IPS DF 6.9 (cell line): ENCODE data around the gene RSBN1L.

Source experiments
- DNase-seq: peaks from one replicate; pipeline ENCODE4 v3.0.0-alpha.2; 2013; ENCODE audit warnings: low read depth, low spot score
- H3K27ac ChIP-seq: one replicate; pipeline ENCODE4 v1.5.1; 2013; ENCODE audit warnings: low read length, control low read depth
- H3K27me3 ChIP-seq: 2 replicates; pipeline ENCODE4 v1.6.1; 2013; ENCODE audit warnings: mild to moderate bottlenecking, low read length; ENCODE audit not compliant: control insufficient read depth, insufficient read depth
- H3K36me3 ChIP-seq: 2 replicates; pipeline ENCODE4 v1.6.1; 2013; ENCODE audit warnings: low read length; ENCODE audit not compliant: control insufficient read depth, insufficient read depth
- H3K4me1 ChIP-seq: 2 replicates; pipeline ENCODE4 v1.6.1; 2013; ENCODE audit warnings: low read length; ENCODE audit not compliant: control insufficient read depth, insufficient read depth
- H3K4me3 ChIP-seq: 2 replicates; pipeline ENCODE4 v1.5.1; 2013; ENCODE audit warnings: mild to moderate bottlenecking, low read length
- H3K9me3 ChIP-seq: 2 replicates; pipeline ENCODE4 v1.6.1; 2013; ENCODE audit warnings: low read length, inconsistent platforms; ENCODE audit not compliant: control insufficient read depth, insufficient read depth
- WGBS: extraction: QIAGEN DNeasy Blood & Tissue Kit; methylation state at CpG from one replicate; pipeline ENCODE4 v1.1.7; 2013; ENCODE audit warnings: mixed read lengths, missing lambda C conversion rate; ENCODE audit not compliant: insufficient read length, insufficient coverage; 5-methylcytosine and 5-hydroxymethylcytosine counted together

The RSBN1L gene

GRCh38 chr7:77800158-77800557, 103.9 kb downstream of the RSBN1L start:
- H3K27ac ChIP-seq = no peak overlapping the region
- H3K4me1 ChIP-seq = no peaks in the 10 kb centered on the region
- no peak for DNase-seq
- WGBS = no CpG with 5 or more reads among the region's 4 CpGs
- H3K9me3 ChIP-seq = no peaks in the 10 kb centered on the region
- no peak overlapping the region for H3K4me3 ChIP-seq
- H3K27me3 ChIP-seq = no peaks in the 10 kb centered on the region
- H3K36me3 ChIP-seq = no peaks in the 10 kb centered on the region; the same call in 1 of the 2 replicates

DNA sequence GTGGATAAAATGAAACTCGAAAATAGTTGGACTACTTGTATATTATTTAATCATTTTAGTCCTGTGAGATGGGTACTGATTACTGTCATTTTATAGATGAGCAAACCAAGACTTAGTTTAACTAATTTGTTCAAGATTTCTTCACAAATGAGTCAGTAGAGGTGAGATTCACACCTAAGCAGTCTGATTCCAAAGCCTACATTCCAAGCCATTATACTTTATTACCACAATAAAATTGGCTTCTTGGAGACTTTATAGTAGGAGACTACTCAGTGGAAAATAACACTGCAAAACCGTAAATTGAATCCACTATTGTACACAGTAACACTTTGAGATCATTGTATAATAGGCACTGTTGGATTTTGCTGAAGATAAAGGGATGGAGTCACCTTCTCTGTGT, 104.5 kb downstream of the RSBN1L start:
- no peaks in the 10 kb centered on the region for H3K4me1 ChIP-seq
- H3K27me3 ChIP-seq = no peaks in the 10 kb centered on the region
- no peak overlapping the region for H3K27ac ChIP-seq
- H3K36me3 ChIP-seq = no peaks in the 10 kb centered on the region
- no peak overlapping the region for H3K4me3 ChIP-seq
- no CpG with 5 or more reads among the region's 2 CpGs for WGBS
- no peak for DNase-seq
- H3K9me3 ChIP-seq = no peaks in the 10 kb centered on the region

DNA sequence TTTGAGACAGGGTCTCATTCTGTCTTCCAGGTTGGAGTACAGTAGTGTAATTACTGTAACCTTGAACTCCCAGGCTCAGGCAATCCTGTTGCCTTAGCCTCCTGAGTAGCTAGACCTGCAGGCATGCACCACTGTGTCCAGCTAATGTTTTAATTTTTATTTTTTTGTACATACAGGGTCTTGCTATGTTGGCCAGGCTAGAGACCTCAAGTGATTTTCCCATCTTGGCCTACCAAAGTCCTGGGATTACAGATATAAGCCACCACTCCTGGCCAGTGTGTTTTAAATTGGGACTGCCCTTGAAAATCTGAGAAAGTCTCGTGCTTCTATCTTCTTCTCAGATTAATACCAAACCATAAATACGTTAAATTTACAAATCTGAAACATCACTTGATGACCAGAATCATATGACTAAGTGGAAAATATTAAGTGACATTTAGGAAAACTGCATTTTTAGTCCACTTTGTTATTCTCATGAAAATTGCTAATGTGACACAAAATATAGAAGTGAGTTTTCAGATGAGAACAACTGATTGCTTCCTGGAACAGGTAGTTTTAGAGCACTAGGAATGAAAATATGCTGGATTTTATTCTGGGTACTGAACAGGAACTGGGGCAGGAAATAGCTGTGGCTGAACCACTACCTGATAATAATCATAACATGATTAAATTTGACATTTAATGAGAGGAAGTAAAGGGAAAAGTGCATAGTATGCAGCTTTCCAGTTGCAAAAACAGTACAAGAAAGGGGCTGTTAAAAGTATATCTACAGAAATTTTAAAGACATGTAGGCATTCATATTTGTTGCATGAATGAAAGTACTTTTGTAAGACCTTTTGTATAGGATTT, 106.5 kb downstream of the RSBN1L start:
- no peaks in the 10 kb centered on the region for H3K27me3 ChIP-seq
- H3K4me1 ChIP-seq = no peaks in the 10 kb centered on the region
- WGBS = 100% methylated on average over 1 of the region's 2 CpGs
- H3K36me3 ChIP-seq = no peaks in the 10 kb centered on the region
- H3K9me3 ChIP-seq = no peaks in the 10 kb centered on the region
- no peak overlapping the region for H3K4me3 ChIP-seq
- DNase-seq = no peak
- no peak overlapping the region for H3K27ac ChIP-seq

DNA sequence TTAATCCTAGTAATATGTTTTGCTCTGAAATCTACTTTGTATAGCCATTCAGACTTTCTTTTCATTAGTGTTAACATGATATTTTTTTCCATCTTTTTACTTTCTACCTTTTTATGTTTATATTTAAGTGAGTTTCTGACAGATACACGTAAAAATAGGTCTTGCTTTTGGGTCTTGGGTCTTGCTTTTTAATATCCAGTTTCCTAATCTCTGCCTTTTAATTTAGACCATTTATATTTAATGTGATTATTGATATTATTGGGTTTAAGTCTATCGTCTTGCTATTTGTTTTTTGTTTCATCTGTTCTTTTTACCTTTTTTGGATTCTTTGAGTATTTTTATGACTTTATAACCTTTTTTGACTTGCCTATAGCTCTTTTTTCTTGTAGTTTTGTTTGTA, 110.2 kb downstream of the RSBN1L start:
- no peaks in the 10 kb centered on the region for H3K27me3 ChIP-seq
- no peaks in the 10 kb centered on the region for H3K4me1 ChIP-seq
- no peak overlapping the region for H3K27ac ChIP-seq
- no peak overlapping the region for H3K4me3 ChIP-seq
- DNase-seq = no peak
- H3K36me3 ChIP-seq = no peaks in the 10 kb centered on the region
- H3K9me3 ChIP-seq = no peaks in the 10 kb centered on the region
- WGBS = no CpG with 5 or more reads among the region's 2 CpGs

- no CpG with 5 or more reads among the region's 1 CpG for WGBS
- H3K9me3 ChIP-seq = no peaks in the 10 kb centered on the region
- DNase-seq = no peak
Observed at GRCh38 chr7:77808517-77808916, 112.3 kb downstream of the RSBN1L start.

GRCh38 chr7:77811516-77812289, 115.4 kb downstream of the RSBN1L start:
- no peak overlapping the region for H3K4me3 ChIP-seq
- no peak for DNase-seq
- no peaks in the 10 kb centered on the region for H3K36me3 ChIP-seq
- H3K27me3 ChIP-seq = no peaks in the 10 kb centered on the region
- H3K9me3 ChIP-seq = no peaks in the 10 kb centered on the region
- H3K4me1 ChIP-seq = no peaks in the 10 kb centered on the region
- no peak overlapping the region for H3K27ac ChIP-seq
- 100% methylated on average over 1 of the region's 2 CpGs for WGBS

More at GRCh38 chr7:77808517-77808916, 112.3 kb downstream of the RSBN1L start:
- Histone ChIP-seq H3K27me3 (no peaks in the 10 kb centered on the region), H3K4me1 (no peaks in the 10 kb centered on the region), H3K36me3 (no peaks in the 10 kb centered on the region), H3K4me3 (no peak overlapping the region), H3K27ac (no peak overlapping the region)

- Histone ChIP-seq H3K4me1 (no peaks in the 10 kb centered on the region), H3K9me3 (no peaks in the 10 kb centered on the region), H3K36me3 (no peaks in the 10 kb centered on the region), H3K27ac (no peak overlapping the region), H3K4me3 (no peak overlapping the region), H3K27me3 (no peaks in the 10 kb centered on the region)
- no peak for DNase-seq
- no CpG with 5 or more reads among the region's 1 CpG for WGBS
Observed at GRCh38 chr7:77812290-77812685, 116.0 kb downstream of the RSBN1L start.

DNA sequence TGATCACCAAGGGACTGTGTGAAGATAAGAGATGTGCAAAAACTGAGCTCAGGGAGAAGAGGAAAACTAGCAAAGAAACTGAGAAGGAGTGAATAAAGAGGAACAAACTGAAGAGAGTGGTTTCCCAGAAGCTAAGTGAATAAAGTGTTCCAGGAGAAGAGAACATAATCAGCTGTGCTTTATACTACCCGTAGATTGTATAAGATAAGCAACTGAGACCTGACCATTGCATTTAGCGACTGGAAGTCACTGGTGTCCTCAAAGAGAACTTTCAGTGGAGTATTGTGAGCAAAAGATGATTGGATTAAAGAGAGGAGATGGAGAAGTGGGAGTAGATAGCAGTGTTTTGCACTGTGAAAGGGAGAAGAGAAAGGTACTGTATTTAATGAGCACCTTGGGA, 116.9 kb downstream of the RSBN1L start:
- Histone ChIP-seq H3K4me1 (no peaks in the 10 kb centered on the region), H3K36me3 (no peaks in the 10 kb centered on the region; the same call in 1 of the 2 replicates), H3K27me3 (no peaks in the 10 kb centered on the region), H3K27ac (no peak overlapping the region), H3K9me3 (no peaks in the 10 kb centered on the region), H3K4me3 (no peak overlapping the region)
- WGBS = no CpG with 5 or more reads among the region's 2 CpGs
- no peak for DNase-seq

DNA sequence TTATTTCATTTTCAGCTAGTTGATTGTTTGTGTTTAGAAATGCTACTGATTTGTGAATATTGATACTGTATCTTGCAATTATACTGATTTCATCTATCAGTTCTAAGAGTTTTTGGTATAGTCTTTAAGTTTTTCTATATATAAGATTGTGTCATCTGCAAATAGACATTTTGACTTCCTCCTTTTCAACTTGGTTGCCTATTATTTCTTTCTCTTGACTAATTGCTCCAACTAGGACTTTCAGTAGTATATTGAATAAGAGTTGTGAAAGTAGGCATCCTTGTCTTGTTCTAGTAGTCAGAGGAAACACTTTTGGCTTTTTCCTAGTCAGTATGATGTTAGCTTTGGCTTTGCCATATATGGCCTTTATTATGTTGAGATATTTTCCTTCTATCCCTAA, 122.8 kb downstream of the RSBN1L start:
- DNase-seq = no peak
- H3K36me3 ChIP-seq = no peaks in the 10 kb centered on the region; the same call in 1 of the 2 replicates
- H3K4me3 ChIP-seq = no peak overlapping the region
- no peak overlapping the region for H3K27ac ChIP-seq
- H3K9me3 ChIP-seq = no peaks in the 10 kb centered on the region
- H3K4me1 ChIP-seq = no peaks in the 10 kb centered on the region
- no peaks in the 10 kb centered on the region for H3K27me3 ChIP-seq

DNA sequence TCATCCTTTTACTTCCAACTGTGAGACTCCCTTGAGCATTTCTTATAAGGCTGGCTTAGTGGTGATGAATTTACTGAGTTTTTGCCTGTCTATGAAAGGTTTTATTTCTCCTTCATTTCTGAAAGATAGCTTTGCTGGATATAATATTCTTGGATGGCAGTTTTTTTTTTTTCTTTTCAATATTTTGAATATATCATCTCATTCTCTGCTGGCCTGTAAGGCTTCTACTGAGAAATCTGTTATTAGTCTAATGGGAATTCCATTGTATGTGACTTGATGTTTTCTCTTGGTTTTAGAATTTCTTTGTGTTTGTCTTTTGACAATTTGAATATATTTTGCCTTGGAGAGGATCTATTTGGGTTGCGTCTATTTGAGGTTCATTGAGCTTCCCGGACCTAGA, 124.7 kb downstream of the RSBN1L start:
- Histone ChIP-seq H3K36me3 (no peaks in the 10 kb centered on the region; the same call in 1 of the 2 replicates), H3K4me3 (no peak overlapping the region), H3K9me3 (no peaks in the 10 kb centered on the region)

More for the DNA sequence above, 124.7 kb downstream of the RSBN1L start:
- H3K4me1 ChIP-seq = no peaks in the 10 kb centered on the region
- H3K27ac ChIP-seq = no peak overlapping the region
- H3K27me3 ChIP-seq = no peaks in the 10 kb centered on the region
- DNase-seq = no peak
- no CpG with 5 or more reads among the region's 2 CpGs for WGBS
